Measurements from ENCODE around the gene YPEL5.
"Not testable (repeated sequence)": the region's sequence is repeated elsewhere in the genome, so short reads cannot be mapped to it uniquely, and the experiment has no call there.

Gene YPEL5

GRCh38 chr2:30139131-30139870, 7.5 kb upstream of the YPEL5 start:
- DNase-seq, result no peak

GRCh38 chr2:30141136-30141535, 5.7 kb upstream of the YPEL5 start:
- DNase-seq, result no peak

GRCh38 chr2:30144260-30144659, 2.5 kb upstream of the YPEL5 start:
- no peak for DNase-seq

GRCh38 chr2:30144951-30145350, 1.9 kb upstream of the YPEL5 start:
- DNase-seq, result not testable (repeated sequence)

DNA sequence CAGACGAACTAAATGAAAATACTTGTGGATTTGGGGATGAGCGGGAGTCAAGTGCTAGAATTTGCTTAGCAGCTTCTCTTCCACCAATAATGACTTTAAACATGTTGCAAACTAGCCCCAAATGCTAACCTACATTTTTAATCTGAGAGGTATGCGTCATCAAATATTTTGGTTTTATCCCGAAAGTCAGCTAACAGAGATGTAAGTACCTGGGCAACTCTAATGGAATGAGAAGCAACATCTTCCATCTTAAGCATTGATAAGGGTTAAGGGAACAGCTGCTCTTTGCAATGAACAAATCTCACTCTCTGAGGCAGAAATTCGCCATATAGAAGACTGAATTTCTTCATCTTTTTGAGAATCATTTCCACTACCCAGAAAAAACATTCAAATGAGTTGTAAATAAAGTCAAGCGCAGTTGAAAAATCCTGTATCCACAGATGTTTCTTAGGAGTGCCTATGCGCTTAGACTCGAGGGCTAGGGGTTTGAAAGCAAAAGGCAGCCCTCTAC, 926 bp upstream of the YPEL5 start:
- no peak for DNase-seq

DNA sequence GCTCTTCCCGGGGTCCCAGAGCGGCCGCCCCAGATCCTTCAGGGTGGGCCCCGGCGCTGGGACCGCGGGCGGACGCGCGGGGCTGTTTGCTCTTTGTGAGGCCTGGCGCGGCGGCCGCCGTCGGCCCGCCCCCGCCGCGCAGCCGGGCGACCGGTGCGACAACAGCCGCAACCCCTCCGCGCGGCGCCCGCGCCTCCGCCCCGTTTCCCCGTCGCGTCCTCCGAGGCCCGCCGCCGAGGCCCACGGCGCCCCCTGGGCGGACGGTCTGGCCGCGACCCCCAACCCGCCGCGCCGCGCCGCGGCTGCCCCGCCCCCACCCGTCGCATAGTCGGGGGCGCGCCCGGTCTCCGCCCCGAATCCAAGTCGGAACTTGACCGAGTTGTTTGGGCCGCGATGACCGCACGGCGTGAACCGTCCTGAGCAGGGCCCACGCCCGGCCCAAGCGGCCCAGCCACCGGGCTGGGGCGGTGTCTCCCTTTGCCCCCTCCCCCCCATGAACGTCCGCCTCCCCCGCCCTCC, 448 bp downstream of the YPEL5 start:
- no peak for DNase-seq

GRCh38 chr2:30147715-30148610, 1.2 kb downstream of the YPEL5 start:
- peak; percentile 65 for DNase-seq

- no peak for DNase-seq
Measured at GRCh38 chr2:30148850-30149249, 2.0 kb downstream of the YPEL5 start.

GRCh38 chr2:30149513-30149912, 2.7 kb downstream of the YPEL5 start:
- DNase-seq, result no peak

DNA sequence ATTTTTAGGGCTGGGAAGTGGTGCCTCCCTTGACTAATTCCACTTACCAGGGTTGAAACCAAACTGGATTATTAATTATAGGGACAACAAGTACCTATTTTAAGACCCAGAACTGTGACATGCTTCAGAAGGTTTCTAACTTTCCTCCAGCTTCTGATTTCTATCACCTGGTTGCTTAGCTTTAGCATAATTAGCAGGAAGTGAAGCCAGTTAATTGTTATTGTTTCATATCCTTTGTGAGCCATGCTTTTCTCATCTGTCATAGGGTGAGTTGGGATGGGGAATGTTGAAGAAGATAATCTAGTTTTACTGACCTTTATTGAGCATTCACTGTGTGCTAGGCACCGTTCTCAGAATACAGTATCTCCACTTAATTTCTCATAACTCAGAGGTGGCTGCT, 3.2 kb downstream of the YPEL5 start:
- no peak for DNase-seq

DNA sequence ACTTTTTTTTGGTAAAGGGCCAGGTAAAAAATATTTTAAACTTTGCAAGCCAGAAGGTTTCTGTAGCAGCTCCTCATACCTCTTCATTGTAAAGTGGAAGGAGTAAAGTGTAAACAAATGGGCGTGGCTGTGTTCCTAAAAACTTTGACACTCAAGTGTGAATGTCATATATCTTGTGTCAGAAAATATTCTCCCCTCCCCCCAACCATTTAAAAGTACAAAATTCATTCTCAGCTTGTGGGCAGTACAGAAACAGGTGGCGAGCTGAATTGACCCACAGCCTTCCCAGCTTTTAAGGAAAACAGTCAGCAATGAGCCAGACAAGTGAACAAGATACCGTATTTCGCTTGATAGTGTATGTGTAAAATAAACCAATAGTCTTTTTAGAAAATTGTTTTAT, 4.0 kb downstream of the YPEL5 start:
- DNase-seq, result no peak

GRCh38 chr2:30152385-30152784, 5.6 kb downstream of the YPEL5 start:
- DNase-seq, result no peak

DNA sequence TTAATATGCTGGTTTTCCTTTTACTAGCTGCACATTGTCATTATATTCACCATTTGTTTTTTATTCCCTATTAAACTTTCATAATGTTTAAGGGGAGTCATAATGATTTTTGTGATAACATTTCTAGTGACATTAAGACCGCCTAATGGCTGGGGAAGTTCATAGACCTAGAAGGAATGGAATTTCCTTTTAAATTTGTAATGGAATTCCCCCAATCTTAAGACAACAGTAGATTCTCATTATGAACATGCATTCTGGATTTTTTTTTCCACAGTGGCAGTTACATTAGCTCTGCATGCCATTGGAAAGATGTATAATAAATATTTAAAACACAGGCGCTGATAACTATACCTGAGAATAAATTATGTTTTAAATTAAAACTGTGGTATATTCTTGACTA, 8.4 kb downstream of the YPEL5 start:
- no peak for DNase-seq

- no peak for DNase-seq
Measured at GRCh38 chr2:30155889-30156658, 9.3 kb downstream of the YPEL5 start.

DNA sequence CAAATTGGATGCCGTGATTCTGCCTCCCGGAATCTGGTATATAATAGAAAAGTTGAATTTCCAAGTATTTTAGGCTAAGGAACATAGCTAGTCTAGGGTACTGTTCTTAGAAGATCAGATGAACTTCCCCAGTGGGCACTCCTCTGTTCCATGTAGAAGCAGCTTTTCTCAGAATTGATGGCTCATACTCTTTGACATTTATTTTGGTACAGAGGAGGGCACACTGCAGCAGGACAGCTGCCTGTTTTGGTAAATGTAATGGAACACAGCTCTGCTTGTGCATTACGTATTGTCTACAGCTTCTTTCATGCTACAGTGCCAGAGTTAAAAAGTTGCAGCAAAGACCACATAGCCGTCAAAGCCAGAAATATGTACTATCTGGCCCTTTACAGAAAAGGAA, 10.8 kb downstream of the YPEL5 start:
- DNase-seq, result no peak

- DNase-seq, result no peak
Measured at GRCh38 chr2:30159766-30160165, 13.0 kb downstream of the YPEL5 start.

GRCh38 chr2:30161929-30162706, 15.3 kb downstream of the YPEL5 start:
- no peak for DNase-seq

- DNase-seq, result no peak
Measured at GRCh38 chr2:30162806-30163205, 16.0 kb downstream of the YPEL5 start.

GRCh38 chr2:30164131-30164925, 17.5 kb downstream of the YPEL5 start:
- DNase-seq, result no peak

DNA sequence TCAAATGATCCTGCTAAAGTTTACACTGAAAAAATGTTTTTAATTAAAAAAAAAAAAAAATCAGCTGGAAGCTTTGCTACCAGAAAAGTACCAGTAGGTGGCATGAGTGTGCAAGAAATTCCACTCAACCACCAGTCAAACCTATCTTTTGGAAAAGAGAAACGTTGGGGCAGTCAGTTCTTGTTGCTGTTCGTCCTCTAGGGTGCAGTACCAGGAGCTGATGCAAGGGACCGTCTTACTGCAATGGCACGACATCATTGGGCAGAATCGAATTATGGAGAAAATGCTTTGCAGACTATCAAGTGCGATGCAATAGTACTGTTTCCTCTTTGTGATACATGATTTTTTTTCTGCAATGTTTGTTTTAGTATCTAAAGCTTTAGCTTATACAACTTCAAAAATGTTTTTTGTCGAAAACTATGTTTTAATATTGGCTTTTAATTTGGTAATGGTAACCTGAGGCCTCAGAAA, 18.3 kb downstream of the YPEL5 start:
- peak; percentile 31 for DNase-seq

DNA sequence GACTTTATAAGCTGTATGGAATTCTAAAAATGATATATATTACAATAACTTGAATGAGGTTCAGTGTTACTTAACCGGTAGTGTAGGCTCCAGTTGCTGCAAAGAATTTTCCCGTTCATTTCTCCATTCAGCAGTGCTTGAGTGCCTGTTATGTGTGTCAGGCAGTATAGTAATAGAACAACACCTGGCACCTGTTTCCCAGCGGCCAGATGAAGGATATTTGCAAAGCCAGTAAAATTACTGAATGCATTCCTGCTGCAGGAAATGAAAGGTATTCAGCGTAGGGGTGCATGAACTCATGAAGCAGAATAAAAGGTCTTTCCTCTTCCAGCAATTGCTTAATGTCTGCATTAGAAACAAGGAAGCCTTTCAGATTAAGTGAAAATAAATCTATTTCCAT, 18.8 kb downstream of the YPEL5 start:
- no peak for DNase-seq
